Motor neuron (in vitro differentiated cells): ENCODE results near the gene ATG101. TPM values are rescaled to one million over a fixed set of nuclear protein-coding genes. Genes with fewer than 3 reads are reported as not detected.

Source experiments
- ATAC-seq, 8 experiments: fragments of 200-7000 bp; cut with Tn5 transposase; replicated peaks in 6 of 8; 2 replicates each; pipeline ENCODE4 v1.8.0; 2021; ENCODE audit warnings: mild to moderate bottlenecking in 8 of 8, moderate library complexity in 8 of 8
- H3K27ac ChIP-seq, 2 donors: fragments of 250-450 bp; sonication (Bioruptor Pico); 2 replicates each; pipeline ENCODE4 v1.9.0; 2021; ENCODE audit warnings: antibody characterized with exemption in 2 of 2, mild to moderate bottlenecking in 2 of 2, moderate library complexity in 1 of 2
- H3K4me1 ChIP-seq, 2 donors: fragments of 250-450 bp; sonication (Bioruptor Pico); replicated peaks in 1 of 2; 2 replicates each; pipeline ENCODE4 v1.6.1; 2021; ENCODE audit warnings: antibody characterized with exemption in 2 of 2, mild to moderate bottlenecking in 2 of 2, moderate library complexity in 1 of 2
- H3K4me3 ChIP-seq, 5 donors: fragments of 250-450 bp; sonication (Bioruptor Pico); 2 replicates each; pipeline ENCODE4 v1.9.0; 2021; ENCODE audit warnings: antibody characterized with exemption in 5 of 5, mild to moderate bottlenecking in 5 of 5, moderate library complexity in 4 of 5
- WGBS, 10 experiments: fragments of 450-650 bp; shearing (Covaris generic); methylation state at CpG; one replicate each; pipeline ENCODE4 v1.0.0; 2022; 5-methylcytosine and 5-hydroxymethylcytosine counted together
- in situ Hi-C, 9 experiments: fragments of 400-800 bp; cut with MboI; loops; one replicate each; pipeline ENCODE4 v1.15.0; 2021; ENCODE audit warnings: low sequenced_read_pairs in 9 of 9, low pct_unique_long_range_greater_than_20kb in 2 of 9; ENCODE audit not compliant: unreplicated experiment in 9 of 9
- total RNA-seq, 8 experiments: library from RNA; unstranded; fragments of 300-600 nt; gene quantifications; 2 replicates each; pipeline versions ENCODE4 v1.2.3 to v1.2.4, GENCODE V29; 2022

Gene ATG101
- total RNA-seq, 8 experiments from 2014 or later, result 27.4 to 55.1 (median 35.8) TPM

GRCh38 chr12:52081263-52081733, 11.5 kb downstream of the ATG101 start:
- peaks cover 23 to 25% of the 10 kb centered on the region in 2 donors for H3K4me1 ChIP-seq
- peak in 4 of 8 experiments; percentile 7 to 20 (median 10) for ATAC-seq
- H3K27ac ChIP-seq, result no peak overlapping the region
- WGBS, 10 experiments, result 20 to 50% methylated on average over 1 to 4 of the region's 9 CpGs; no CpG with 5 or more reads in 8 of the 10 experiments
- H3K4me3 ChIP-seq, result no peak overlapping the region
- in situ Hi-C loops, result loop anchor here in 2 of 9 experiments (10.0 kb wide), 1 partner anchor 56 kb away; no protein-coding TSS in a partner anchor

- ATAC-seq, result no peak
- WGBS, 10 experiments, result 0 to 26% methylated on average over 1 to 5 of the region's 13 CpGs; no CpG with 5 or more reads in 8 of the 10 experiments
- Histone ChIP-seq H3K4me3 (no peak overlapping the region), H3K4me1 (peaks cover 23 to 25% of the 10 kb centered on the region in 2 donors), H3K27ac (peak overlapping the region in 1 of 2 donors; percentile 30)
- in situ Hi-C loops, result loop anchor here in 2 of 9 experiments (10.0 kb wide), 1 partner anchor 57 kb away; no protein-coding TSS in a partner anchor
Observed at GRCh38 chr12:52082026-52082668, 12.4 kb downstream of the ATG101 start.

GRCh38 chr12:52082669-52082987, 12.8 kb downstream of the ATG101 start:
- in situ Hi-C loops, result loop anchor here in 2 of 9 experiments (10.0 kb wide), 1 partner anchor 58 kb away; no protein-coding TSS in a partner anchor
- no peak overlapping the region for H3K4me3 ChIP-seq

GRCh38 chr12:52082988-52083637, 13.3 kb downstream of the ATG101 start:
- Histone ChIP-seq H3K27ac (peak overlapping the region; percentile 25 to 52), H3K4me3 (no peak overlapping the region), H3K4me1 (peaks cover 23 to 25% of the 10 kb centered on the region in 2 donors)
- 25 to 100% (median 76%) methylated on average over 1 to 4 of the region's 11 CpGs; no CpG with 5 or more reads in 7 of the 10 experiments for WGBS, 10 experiments
- in situ Hi-C loops, result loop anchor here in 2 of 9 experiments (10.0 kb wide), 1 partner anchor 58 kb away; no protein-coding TSS in a partner anchor
- ATAC-seq, result peak; percentile 27 to 96 (median 90)

More at GRCh38 chr12:52082669-52082987, 12.8 kb downstream of the ATG101 start:
- Histone ChIP-seq H3K27ac (peak overlapping the region; percentile 25 to 52), H3K4me1 (peaks cover 23 to 25% of the 10 kb centered on the region in 2 donors)
- ATAC-seq, result no peak
- 40 to 90% (median 80%) methylated on average over 1 to 2 of the region's 4 CpGs; no CpG with 5 or more reads in 7 of the 10 experiments for WGBS, 10 experiments

- Histone ChIP-seq H3K4me1 (peaks cover 23 to 25% of the 10 kb centered on the region in 2 donors), H3K4me3 (no peak overlapping the region), H3K27ac (no peak overlapping the region)
- 0 to 40% (median 0%) methylated on average over 1 to 2 of the region's 2 CpGs; no CpG with 5 or more reads in 6 of the 10 experiments for WGBS, 10 experiments
- in situ Hi-C loops, result loop anchor here in 2 of 9 experiments (10.0 kb wide), 1 partner anchor 59 kb away; no protein-coding TSS in a partner anchor
- ATAC-seq, result no peak
Observed at GRCh38 chr12:52083638-52083996, 13.8 kb downstream of the ATG101 start.

GRCh38 chr12:52084491-52085231, 14.9 kb downstream of the ATG101 start:
- ATAC-seq, result no peak

GRCh38 chr12:52085682-52086180, 16.0 kb downstream of the ATG101 start:
- Histone ChIP-seq H3K4me1 (peaks cover 23 to 25% of the 10 kb centered on the region in 2 donors), H3K27ac (no peak overlapping the region), H3K4me3 (no peak overlapping the region)
- ATAC-seq, result no peak
- in situ Hi-C loops, result loop anchor here in 2 of 9 experiments (10.0 kb wide), 1 partner anchor 61 kb away; no protein-coding TSS in a partner anchor
- whole genome bisulfite sequencing, 10 experiments, result 44 to 100% (median 80%) methylated on average over 1 to 4 of the region's 6 CpGs; no CpG with 5 or more reads in 4 of the 10 experiments

More at GRCh38 chr12:52084491-52085231, 14.9 kb downstream of the ATG101 start:
- in situ Hi-C loops, result loop anchor here in 2 of 9 experiments (10.0 kb wide), 1 partner anchor 60 kb away; no protein-coding TSS in a partner anchor
- Histone ChIP-seq H3K27ac (no peak overlapping the region), H3K4me1 (peaks cover 23 to 25% of the 10 kb centered on the region in 2 donors), H3K4me3 (no peak overlapping the region)
- WGBS, 10 experiments, result 62 to 100% (median 82%) methylated on average over 1 to 4 of the region's 9 CpGs; no CpG with 5 or more reads in 2 of the 10 experiments

GRCh38 chr12:52086366-52086765, 16.6 kb downstream of the ATG101 start:
- H3K4me3 ChIP-seq, result no peak overlapping the region
- H3K27ac ChIP-seq, result no peak overlapping the region
- peak in 3 of 8 experiments; percentile 62 to 85 (median 64) for ATAC-seq
- peaks cover 18 to 19% of the 10 kb centered on the region in 2 donors for H3K4me1 ChIP-seq
- 60 to 85% (median 67%) methylated on average over 1 to 6 of the region's 9 CpGs; no CpG with 5 or more reads in 6 of the 10 experiments for WGBS, 10 experiments
- in situ Hi-C loops, result loop anchor here in 2 of 9 experiments (10.0 kb wide), 1 partner anchor 62 kb away; no protein-coding TSS in a partner anchor

- in situ Hi-C loops, result loop anchor here in 2 of 9 experiments (10.0 kb wide), 1 partner anchor 62 kb away; no protein-coding TSS in a partner anchor
- Histone ChIP-seq H3K4me3 (no peak overlapping the region), H3K27ac (no peak overlapping the region), H3K4me1 (peaks cover 9 to 11% of the 10 kb centered on the region in 2 donors)
- WGBS, 10 experiments, result 72 to 87% (median 74%) methylated on average over 4 to 14 of the region's 22 CpGs; no CpG with 5 or more reads in 6 of the 10 experiments
- ATAC-seq, result no peak
Observed at GRCh38 chr12:52086944-52087835, 17.4 kb downstream of the ATG101 start.

GRCh38 chr12:52087961-52088820, 18.4 kb downstream of the ATG101 start:
- peak in 2 of 8 experiments; percentile 20 to 31 for ATAC-seq
- no peak overlapping the region for H3K27ac ChIP-seq
- WGBS, 10 experiments, result 55 to 100% (median 68%) methylated on average over 1 to 7 of the region's 20 CpGs; no CpG with 5 or more reads in 4 of the 10 experiments
- in situ Hi-C loops, result loop anchor here in 2 of 9 experiments (10.0 kb wide), 1 partner anchor 63 kb away; no protein-coding TSS in a partner anchor
- peaks cover 2% of the 10 kb centered on the region in 2 donors for H3K4me1 ChIP-seq
- H3K4me3 ChIP-seq, result no peak overlapping the region
